Gastroesophageal sphincter (tissue), 3 donors: Measurements from ENCODE around the gene EME2.

Experiments
- CTCF ChIP-seq, 4 experiments: fragments of 200-600 bp in 2 of 4; fragments of 450-650 bp in 2 of 4; sonication (generic) in 1 of 4; IDR thresholded peaks; one replicate each; pipeline ENCODE4 v1.5.1; 2017 to 2019; ENCODE audit warnings: antibody characterized with exemption in 4 of 4, mild to moderate bottlenecking in 2 of 4, moderate library complexity in 2 of 4
- EP300 ChIP-seq: sonication (generic); formaldehyde crosslinking; IDR thresholded peaks from one replicate; pipeline ENCODE4 v1.6.1; 2017; ENCODE audit warnings: antibody characterized with exemption, mild to moderate bottlenecking
- POLR2A ChIP-seq, 2 donors: fragments of 450-650 bp; IDR thresholded peaks; one replicate each; pipeline ENCODE4 v1.6.1; 2017; ENCODE audit warnings: antibody characterized with exemption in 2 of 2, mild to moderate bottlenecking in 2 of 2, moderate library complexity in 1 of 2
- POLR2AphosphoS5 ChIP-seq: sonication (generic); formaldehyde crosslinking; IDR thresholded peaks from one replicate; pipeline ENCODE4 v1.6.1; 2017; ENCODE audit warnings: antibody characterized with exemption

- TF ChIP-seq CTCF (IDR thresholded peaks at IDR 0.05), result no peak
- TF ChIP-seq EP300, result no peak
- no peak for TF ChIP-seq POLR2AphosphoS5
- TF ChIP-seq POLR2A (IDR thresholded peaks at IDR 0.05), result no peak
These were observed 44.0 kb downstream of the EME2 start for GRCh38 chr16:1816396-1817275.
